B cell (primary cell): ENCODE measurements around the gene GBA2. TPM values are rescaled to one million over a fixed set of nuclear protein-coding genes. Genes with fewer than 3 reads are reported as not detected.

Source experiments
- ATAC-seq: fragments of 200-7000 bp; cut with Tn5 transposase; one replicate; pipeline ENCODE4 v1.10.0; 2021; ENCODE audit warnings: low read depth, mild to moderate bottlenecking, moderate number of reproducible peaks, moderate library complexity
- CTCF ChIA-PET: fragments of 350-600 bp; sonication (Branson Sonifier 250); formaldehyde crosslinking; loops from one replicate; lab custom pipeline; 2021; ENCODE audit warnings: antibody characterized with exemption, inconsistent platforms; lab: Charles Lee
- POLR2A ChIA-PET: fragments of 350-600 bp; sonication (Branson Sonifier 250); formaldehyde crosslinking; loops from one replicate; lab custom pipeline; 2021; ENCODE audit warnings: antibody characterized with exemption; lab: Charles Lee
- DNase-seq: peaks from one replicate; pipeline ENCODE4 v3.0.0; 2013
- H2AFZ ChIP-seq: 2 replicates; pipeline ENCODE4 v1.6.1; 2012; ENCODE audit warnings: mild to moderate bottlenecking, low read depth, low read length; ENCODE audit not compliant: insufficient read depth, poor library complexity, severe bottlenecking
- H3K27ac ChIP-seq, 2 donors: 1 replicate in 1 of 2; 2 replicates in 1 of 2; pipeline ENCODE4 v1.5.1; 2012 to 2013; ENCODE audit warnings: low read length in 2 of 2, mild to moderate bottlenecking in 2 of 2, moderate library complexity in 1 of 2
- H3K27me3 ChIP-seq, 4 experiments: fragments of 200-600 bp in 1 of 4; sonication (generic) in 1 of 4; replicated peaks in 1 of 4; 1 replicate in 2 of 4; 2 replicates in 2 of 4; pipeline versions ENCODE4 v1.6.1 to v1.7.0; 2013 to 2016; ENCODE audit warnings: low read length in 3 of 4, mild to moderate bottlenecking in 2 of 4, mixed read lengths in 1 of 4, moderate library complexity in 1 of 4; ENCODE audit not compliant: insufficient read depth in 4 of 4, control insufficient read depth in 3 of 4; ENCODE audit errors: control extremely low read depth in 1 of 4
- H3K36me3 ChIP-seq, 2 experiments: replicated peaks in 1 of 2; 1 replicate in 1 of 2; 2 replicates in 1 of 2; pipeline versions ENCODE4 v1.6.1 to v1.7.1; 2013; ENCODE audit warnings: low read length in 1 of 2; ENCODE audit not compliant: insufficient read depth in 2 of 2, control insufficient read depth in 1 of 2; ENCODE audit errors: control extremely low read depth in 1 of 2, extremely low read depth in 1 of 2
- H3K4me1 ChIP-seq, 2 donors: fragments of 200-600 bp in 1 of 2; sonication (generic) in 1 of 2; 1 replicate in 1 of 2; 2 replicates in 1 of 2; pipeline versions ENCODE4 v1.5.1 to v1.6.1; 2013 to 2017; ENCODE audit warnings: low read length in 2 of 2; ENCODE audit not compliant: control insufficient read depth in 2 of 2, insufficient read depth in 2 of 2
- H3K4me2 ChIP-seq: replicated peaks from 2 replicates; pipeline ENCODE3; 2012; ENCODE audit warnings: mild to moderate bottlenecking, low read depth, low read length; ENCODE audit not compliant: poor library complexity, severe bottlenecking
- H3K4me3 ChIP-seq, 5 experiments: fragments of 200-600 bp in 1 of 5; sonication (generic) in 1 of 5; 1 replicate in 3 of 5; 2 replicates in 2 of 5; pipeline versions ENCODE4 v1.5.1 to v1.7.0; 2011 to 2016; ENCODE audit warnings: low read length in 4 of 5, mild to moderate bottlenecking in 4 of 5, low read depth in 2 of 5, control low read depth in 1 of 5, moderate library complexity in 1 of 5; ENCODE audit not compliant: insufficient read depth in 1 of 5; ENCODE audit errors: control extremely low read depth in 1 of 5, extremely low read depth in 1 of 5
- H3K79me2 ChIP-seq: fragments of 200-600 bp; sonication (generic); one replicate; pipeline ENCODE4 v1.6.0; 2016; ENCODE audit warnings: low read length; ENCODE audit not compliant: control insufficient read depth, insufficient read depth
- H3K9ac ChIP-seq: fragments of 200-600 bp; sonication (generic); 2 replicates; pipeline ENCODE4 v1.6.1; 2017; ENCODE audit warnings: mild to moderate bottlenecking, low read length, moderate library complexity
- H3K9me3 ChIP-seq, 3 donors: one replicate each; pipeline versions ENCODE4 v1.6.1 to v1.7.1; 2013; ENCODE audit warnings: low read length in 2 of 3; ENCODE audit not compliant: control insufficient read depth in 2 of 3, insufficient read depth in 1 of 3; ENCODE audit errors: control extremely low read depth in 1 of 3
- H4K20me1 ChIP-seq: 2 replicates; pipeline ENCODE4 v1.6.0; 2012; ENCODE audit warnings: mild to moderate bottlenecking, low read length; ENCODE audit not compliant: insufficient read depth, control insufficient read depth, poor library complexity, severe bottlenecking
- H3K27ac Mint-ChIP-seq: one replicate; pipeline ENCODE4 v1.8.0; 2021; ENCODE audit warnings: mixed read lengths
- H3K27me3 Mint-ChIP-seq: one replicate; pipeline ENCODE4 v1.8.0; 2021; ENCODE audit warnings: mixed read lengths
- H3K4me1 Mint-ChIP-seq: one replicate; pipeline ENCODE4 v1.8.0; 2021; ENCODE audit warnings: mixed read lengths
- H3K4me3 Mint-ChIP-seq: one replicate; pipeline ENCODE4 v1.8.0; 2021; ENCODE audit warnings: mixed read lengths
- H3K9me3 Mint-ChIP-seq: one replicate; pipeline ENCODE4 v1.8.0; 2022; ENCODE audit warnings: mixed read lengths; ENCODE audit not compliant: insufficient read depth
- CTCF ChIP-seq: fragments of 200-600 bp; IDR thresholded peaks from one replicate; pipeline ENCODE4 v1.8.0; 2022; ENCODE audit warnings: antibody characterized with exemption, mild to moderate bottlenecking
- EZH2 ChIP-seq: IDR thresholded peaks from 2 replicates; pipeline ENCODE4 v1.6.1; 2012; ENCODE audit warnings: borderline replicate concordance, low read depth, mild to moderate bottlenecking, moderate library complexity, low read length; ENCODE audit not compliant: insufficient read depth, poor library complexity, severe bottlenecking
- WGBS: methylation state at CpG from one replicate; pipeline ENCODE4 v1.1.5; 2013; ENCODE audit warnings: missing lambda C conversion rate; ENCODE audit not compliant: insufficient coverage; 5-methylcytosine and 5-hydroxymethylcytosine counted together
- intact Hi-C: fragments of 100-400 bp; cut with micrococcal nuclease; formaldehyde crosslinking; loops from one replicate; pipeline ENCODE4 v1.10.0; 2022
- polyA plus RNA-seq: library from polyadenylated mRNA; depleted of rRNA; stranded (reverse); fragments of >200 nt; gene quantifications from 2 replicates; pipeline ENCODE4 v1.2.3, GENCODE V29; 2012
- total RNA-seq, 2 donors: library from RNA; stranded (reverse); fragments of 120-200 nt in 1 of 2; gene quantifications; 1 replicate in 1 of 2; 2 replicates in 1 of 2; pipeline versions ENCODE4 v1.2.3 to v1.2.4, GENCODE V29; 2013 to 2022

Gene GBA2
- total and polyA plus RNA-seq, 2 donors (not counting 1 experiment from before 2014, with no cell fraction given): 114 to 137 TPM

- Histone ChIP-seq H3K27ac (no peak overlapping the region), H3K4me1 (no peaks in the 10 kb centered on the region), H3K4me3 (no peak overlapping the region), H3K27me3 (no peaks in the 10 kb centered on the region), H3K79me2 (peaks cover 85% of the 10 kb centered on the region), H3K9ac (no peak overlapping the region), H3K36me3 (peaks cover 2 to 12% of the 10 kb centered on the region in 2 experiments), H2AFZ (no peak overlapping the region), H4K20me1 (peaks cover 61% of the 10 kb centered on the region), H3K9me3 (peaks cover 0 to 2% (median 0%) of the 10 kb centered on the region in 3 donors), H3K4me2 (no peak overlapping the region)
- intact Hi-C loops: no loop called here
- no CpG with 5 or more reads among the region's 2 CpGs for WGBS
- no peak for TF ChIP-seq CTCF
- no peak for TF ChIP-seq EZH2
- Mint-ChIP-seq H3K9me3 (no peaks in the 10 kb centered on the region), H3K4me1 (peaks cover 15% of the 10 kb centered on the region), H3K4me3 (no peak overlapping the region), H3K27me3 (no peaks in the 10 kb centered on the region), H3K27ac (no peak overlapping the region)
- ChIA-PET POLR2A (interaction anchor here (0.7 kb wide), 2 partner anchors 8 to 23 kb away, joined by 7 to 11 read pairs; no protein-coding TSS in a partner anchor), CTCF (interaction anchor here (1.0 kb wide), 1 partner anchor 9 kb away, joined by 3 read pairs; no protein-coding TSS in a partner anchor)
- DNase-seq (no peak), ATAC-seq (no peak)
These were observed 18.0 kb upstream of the GBA2 start for GRCh38 chr9:35766997-35767396.

- ChIA-PET CTCF (interaction anchor here (1.8 kb wide), 1 partner anchor 26 kb away, joined by 6 read pairs; no protein-coding TSS in a partner anchor), POLR2A (no interaction called here)
- Histone ChIP-seq H3K9me3 (peaks cover 0 to 2% (median 0%) of the 10 kb centered on the region in 3 donors), H3K27me3 (no peaks in the 10 kb centered on the region), H3K9ac (no peak overlapping the region), H3K36me3 (peaks cover under 1 to 10% of the 10 kb centered on the region in 2 experiments), H3K4me2 (no peak overlapping the region), H3K4me1 (peaks cover 5 to 7% of the 10 kb centered on the region in 2 donors), H4K20me1 (peaks cover 35% of the 10 kb centered on the region), H2AFZ (no peak overlapping the region), H3K27ac (no peak overlapping the region), H3K4me3 (no peak overlapping the region), H3K79me2 (peaks cover 88% of the 10 kb centered on the region)
- no peaks in the 10 kb centered on the region for H3K27me3 Mint-ChIP-seq
- TF ChIP-seq CTCF (no peak), EZH2 (no peak)
- no peak overlapping the region for H3K4me3 Mint-ChIP-seq
- ATAC-seq (no peak), DNase-seq (no peak)
- peaks cover 40% of the 10 kb centered on the region for H3K4me1 Mint-ChIP-seq
- no peak overlapping the region for H3K27ac Mint-ChIP-seq
- intact Hi-C loops: no loop called here
- no peaks in the 10 kb centered on the region for H3K9me3 Mint-ChIP-seq
- WGBS: no CpG with 5 or more reads among the region's 1 CpG
These were observed 14.8 kb upstream of the GBA2 start for GRCh38 chr9:35763803-35764202.
